Measurements from ENCODE around the gene FAM78A.

The FAM78A gene

DNA sequence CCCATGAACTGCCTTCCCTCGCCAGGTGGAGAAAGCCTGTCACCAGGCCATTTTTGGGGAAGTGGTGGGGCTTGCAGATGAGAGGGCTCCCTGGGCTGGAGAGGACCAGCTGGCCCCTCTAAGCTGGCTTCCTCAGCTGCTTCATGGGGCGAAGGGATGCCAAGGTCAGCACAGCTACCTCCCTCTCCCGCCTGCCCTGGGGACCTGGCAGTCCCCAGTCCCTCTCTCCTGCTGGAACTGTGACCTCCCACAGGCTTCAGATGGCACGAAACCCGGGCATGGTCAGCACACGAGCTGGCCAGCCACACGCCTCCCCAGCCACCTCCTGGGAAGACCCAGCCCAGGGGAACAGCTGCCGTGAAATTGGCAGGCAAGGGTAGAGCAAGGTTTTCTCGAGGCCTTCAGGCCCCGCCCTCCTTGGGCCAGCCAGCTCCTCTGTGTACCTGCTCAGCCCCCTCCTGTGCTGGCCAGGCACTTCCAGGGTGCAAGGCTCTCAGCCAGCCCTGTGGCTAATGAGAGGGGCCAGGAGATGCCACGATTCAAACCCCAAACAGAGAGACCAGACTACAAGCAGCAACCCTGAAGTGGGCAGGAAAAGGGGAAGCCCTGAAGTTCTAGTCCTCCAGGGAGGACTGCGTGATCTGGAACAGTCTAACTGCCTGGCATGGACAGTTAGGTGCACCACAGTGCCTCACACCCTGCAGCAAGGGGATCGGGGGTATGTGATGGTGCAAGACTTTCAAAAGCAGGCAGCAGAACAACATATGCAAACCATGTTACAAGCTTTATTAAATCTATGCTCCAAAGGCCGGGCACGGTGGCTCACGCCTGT lies 26.1 kb upstream of the FAM78A start:
- DNase-seq (ENCODE audit: low read depth, low spot score), result no peak

GRCh38 chr9:131300444-131300843 lies 24.1 kb upstream of the FAM78A start:
- DNase-seq (ENCODE audit: low read depth, low spot score), result no peak

GRCh38 chr9:131299961-131300347 lies 23.6 kb upstream of the FAM78A start:
- no peak for DNase-seq (ENCODE audit: low read depth, low spot score)

DNA sequence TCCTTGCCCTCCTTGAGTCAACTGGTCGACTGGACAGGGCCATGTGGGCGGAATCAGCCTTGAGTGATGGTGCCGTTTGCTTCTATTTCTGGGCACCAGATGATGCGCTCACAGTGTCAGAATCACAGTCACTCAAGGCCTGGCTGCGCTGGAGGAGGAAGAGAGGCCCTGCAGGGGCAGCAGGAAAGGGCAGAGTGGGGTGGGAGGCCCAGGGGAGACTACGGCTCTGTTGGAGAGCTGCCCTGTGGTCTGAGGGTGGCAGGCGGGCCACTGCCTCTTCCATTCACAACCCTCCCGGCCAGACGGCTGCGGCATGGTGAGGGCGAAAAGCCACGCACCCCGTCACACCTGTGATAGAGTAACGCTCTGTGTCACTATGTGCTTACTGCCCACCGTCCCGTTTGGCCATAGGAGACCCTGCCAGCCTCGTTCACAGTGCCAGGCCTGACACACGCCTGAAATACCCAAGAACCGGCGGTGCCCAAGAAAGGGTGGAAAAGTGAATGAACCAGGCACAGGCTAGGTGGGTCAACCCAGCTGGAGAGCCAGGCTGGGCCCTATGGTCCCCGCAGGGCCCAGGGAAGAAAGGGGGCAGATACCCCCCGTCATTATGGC lies 23.1 kb upstream of the FAM78A start:
- DNase-seq (ENCODE audit: low read depth, low spot score), result no peak

GRCh38 chr9:131298816-131299215 lies 22.5 kb upstream of the FAM78A start:
- no peak for DNase-seq (ENCODE audit: low read depth, low spot score)

GRCh38 chr9:131298341-131298740 lies 22.0 kb upstream of the FAM78A start:
- DNase-seq (ENCODE audit: low read depth, low spot score), result no peak

- DNase-seq (ENCODE audit: low read depth, low spot score), result no peak
Measured at GRCh38 chr9:131297903-131298302, 21.6 kb upstream of the FAM78A start.

- no peak for DNase-seq (ENCODE audit: low read depth, low spot score)
Measured at GRCh38 chr9:131296906-131297500, 20.7 kb upstream of the FAM78A start.

GRCh38 chr9:131296460-131296859 lies 20.1 kb upstream of the FAM78A start:
- DNase-seq (ENCODE audit: low read depth, low spot score), result no peak

- DNase-seq (ENCODE audit: low read depth, low spot score), result no peak
Measured at GRCh38 chr9:131292937-131293336, 16.6 kb upstream of the FAM78A start.

- no peak for DNase-seq (ENCODE audit: low read depth, low spot score)
Measured at GRCh38 chr9:131291795-131292315, 15.5 kb upstream of the FAM78A start.

DNA sequence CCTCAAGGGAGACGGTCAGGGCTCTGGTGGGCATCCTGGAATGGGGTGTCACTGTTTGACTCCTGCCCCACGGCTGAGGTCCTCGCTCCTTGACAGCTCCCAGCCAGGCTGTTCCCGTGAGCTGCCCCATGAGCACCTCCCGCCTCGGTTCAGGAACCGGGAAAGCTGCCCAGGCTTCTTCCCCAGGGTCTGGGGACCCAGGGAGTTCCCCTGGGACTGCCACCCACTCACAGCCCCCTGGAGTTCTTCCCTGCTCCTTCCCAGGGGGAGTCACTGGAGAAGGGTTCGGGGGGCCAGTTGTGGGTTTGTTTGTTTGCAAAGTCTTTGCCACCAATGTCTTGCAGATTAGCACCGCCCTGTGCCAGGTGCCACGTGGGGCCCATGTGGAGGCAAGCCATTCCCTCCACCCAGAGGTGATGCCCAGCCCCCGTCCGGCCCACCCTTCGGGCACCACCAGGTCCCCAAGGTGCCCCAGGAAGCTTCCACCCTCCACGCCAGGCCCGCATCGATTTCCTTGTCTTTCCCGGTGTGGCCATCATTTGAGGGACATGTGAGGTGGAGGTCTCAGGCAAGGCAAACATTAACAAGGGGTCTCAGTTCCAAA lies 14.6 kb upstream of the FAM78A start:
- DNase-seq (ENCODE audit: low read depth, low spot score), result no peak

DNA sequence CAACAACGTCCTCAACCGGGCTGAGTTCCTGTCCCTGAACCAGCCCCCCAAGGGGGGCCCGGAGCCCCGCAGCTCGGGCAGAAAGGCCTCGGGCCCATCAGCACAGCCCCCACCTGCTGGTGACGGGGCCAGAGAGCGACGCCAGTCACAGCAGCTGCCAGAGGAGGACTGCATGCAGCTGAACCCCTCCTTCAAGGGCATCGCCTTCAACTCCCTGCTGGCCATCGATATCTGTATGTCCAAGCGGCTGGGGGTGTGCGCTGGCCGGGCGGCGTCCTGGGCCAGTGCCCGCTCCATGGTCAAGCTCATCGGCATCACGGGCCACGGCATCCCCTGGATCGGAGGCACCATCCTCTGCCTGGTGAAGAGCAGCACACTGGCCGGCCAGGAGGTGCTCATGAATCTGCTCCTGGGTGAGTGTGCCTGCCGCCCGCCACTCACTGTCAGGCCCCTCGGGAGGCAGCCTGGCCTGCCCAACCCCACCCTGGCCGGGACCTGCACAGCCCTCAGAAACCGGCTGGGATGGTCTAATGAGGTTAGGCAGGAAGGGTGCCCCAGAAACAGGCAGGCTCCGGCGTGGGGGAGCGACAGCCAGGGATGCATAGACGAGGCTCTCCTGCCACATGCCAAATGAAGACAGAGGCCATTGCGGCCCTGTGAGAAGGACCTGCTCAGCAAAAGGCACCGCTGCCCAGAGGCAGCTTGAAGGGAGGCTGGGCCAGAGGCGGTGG lies 13.9 kb upstream of the FAM78A start:
- DNase-seq (ENCODE audit: low read depth, low spot score), result no peak

DNA sequence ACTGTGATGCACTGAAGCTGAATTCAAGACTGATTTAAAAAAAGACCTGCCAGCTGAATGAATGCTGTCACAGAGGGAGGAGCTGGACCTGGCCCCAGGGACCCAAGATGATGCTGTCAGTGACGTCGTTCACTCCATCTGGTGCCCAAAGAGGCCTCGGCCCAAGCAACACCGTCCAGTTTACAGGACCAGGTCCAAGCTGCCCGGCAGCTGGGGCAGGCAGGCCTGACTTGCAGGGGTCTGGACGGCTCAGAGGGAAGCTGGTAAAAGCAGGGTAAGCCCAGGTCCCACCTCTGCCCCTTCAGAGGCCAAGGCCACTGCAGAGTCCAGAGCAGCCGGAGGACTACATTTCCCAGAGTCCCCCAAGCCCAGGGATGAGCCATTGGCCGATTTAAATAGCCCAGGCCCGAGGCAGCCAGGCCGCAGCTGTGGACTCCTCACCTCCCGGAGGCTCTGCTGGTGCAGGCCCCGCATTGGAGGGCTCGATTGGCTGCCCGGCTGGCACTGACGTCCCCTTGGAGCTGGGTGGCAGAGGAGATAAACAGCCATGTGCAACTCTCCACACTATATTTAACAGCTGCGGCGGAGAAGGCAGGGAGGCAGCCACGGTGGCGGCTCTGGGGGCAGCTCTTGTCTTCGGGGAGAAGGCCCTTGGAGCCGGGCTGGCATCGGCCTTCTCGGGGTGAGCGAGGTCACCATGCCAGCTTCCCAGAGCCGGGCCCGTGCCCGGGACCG lies 13.2 kb upstream of the FAM78A start, which contains the start of gene PLPP7:
TSS of gene PLPP7 (plus strand) at position 423 of the 735 bp plus-strand sequence. CDS start at position 698, 275 bp downstream.
- DNase-seq (ENCODE audit: low read depth, low spot score), result no peak

GRCh38 chr9:131288217-131288616 lies 11.9 kb upstream of the FAM78A start:
- no peak for DNase-seq (ENCODE audit: low read depth, low spot score)

- no peak for DNase-seq (ENCODE audit: low read depth, low spot score)
Measured at GRCh38 chr9:131287359-131287758, 11.0 kb upstream of the FAM78A start.

GRCh38 chr9:131284856-131285255 lies 8.5 kb upstream of the FAM78A start:
- no peak for DNase-seq (ENCODE audit: low read depth, low spot score)

DNA sequence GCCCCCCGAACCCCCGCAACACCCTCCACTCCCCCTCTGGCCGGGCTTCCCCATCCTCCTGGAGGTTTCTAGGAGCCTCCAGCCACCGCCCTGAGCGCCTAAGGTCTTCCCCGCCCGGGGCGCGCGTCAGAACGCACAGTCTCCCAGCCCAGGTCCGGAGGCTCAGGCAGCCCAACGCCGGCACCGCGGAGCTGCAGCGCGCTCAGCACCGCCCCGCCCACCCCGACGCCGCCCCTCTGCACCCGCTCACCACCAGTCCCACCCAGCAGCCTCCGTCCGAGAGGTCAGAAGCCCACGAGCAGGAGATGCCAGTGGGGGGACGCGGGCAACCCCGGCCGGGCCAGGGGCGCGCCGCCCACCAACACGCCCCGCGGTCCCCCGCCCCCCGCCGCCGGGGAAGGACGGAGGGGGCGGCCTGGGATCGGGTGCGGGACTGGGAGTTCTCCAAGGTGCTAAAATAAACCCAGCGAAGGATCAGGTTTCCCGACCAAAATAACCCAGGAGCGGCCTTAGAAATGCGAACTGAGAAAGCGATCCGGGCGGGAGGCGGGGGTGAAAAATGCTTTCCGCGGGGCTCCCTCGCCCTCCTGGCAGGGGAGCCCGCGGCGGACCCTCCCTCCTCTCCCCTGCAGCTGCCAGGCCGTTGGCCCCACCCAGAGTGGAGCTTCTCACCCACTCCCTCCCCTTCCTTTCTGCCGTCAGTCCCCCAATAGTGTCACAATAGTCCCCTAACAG lies 6.5 kb upstream of the FAM78A start:
- no peak for DNase-seq (ENCODE audit: low read depth, low spot score)

- DNase-seq (ENCODE audit: low read depth, low spot score), result no peak
Measured at GRCh38 chr9:131282175-131282574, 5.9 kb upstream of the FAM78A start.

Data from activated CD4-positive, CD25-positive, alpha-beta regulatory T cell treated with anti-CD3 and anti-CD28 coated beads, Interleukin-2, amount 50 U/mL, for 16 hours (primary cell).